SK-N-SH (cell line): ENCODE data around the gene PDE4D. TPM values are rescaled to one million over a fixed set of nuclear protein-coding genes. Genes with fewer than 3 reads are reported as not detected.

Experiments used
- CTCF ChIA-PET: fragments of 300-600, 350-600 bp; formaldehyde crosslinking; extraction: SDS; loops from one replicate; lab custom pipeline; 2021; lab: Yijun Ruan, JAX
- POLR2A ChIA-PET: fragments of 350-600 bp; sonication (Branson Sonifier 250); formaldehyde crosslinking; extraction: SDS; loops from one replicate; lab custom pipeline; 2020; ENCODE audit warnings: antibody characterized with exemption, inconsistent platforms; lab: Yijun Ruan, JAX
- DNase-seq: peaks from one replicate; pipeline ENCODE4 v3.0.0; 2012
- H2AFZ ChIP-seq: fragments of 200-600 bp; sonication (generic); 2 replicates; pipeline ENCODE4 v1.8.1; 2016; ENCODE audit warnings: antibody characterized with exemption, mild to moderate bottlenecking, low read depth
- H3F3A ChIP-seq: fragments of 200-600 bp; sonication (generic); replicated peaks from 2 replicates; pipeline ENCODE3; 2016; ENCODE audit warnings: antibody characterized with exemption, mild to moderate bottlenecking; ENCODE audit not compliant: insufficient read depth
- H3K27ac ChIP-seq, 2 experiments: fragments of 200-500 bp in 1 of 2; fragments of 200-600 bp in 1 of 2; sonication (Bioruptor generic) in 1 of 2; sonication (generic), shearing (Covaris generic) in 1 of 2; 2 replicates each; pipeline versions ENCODE4 v1.5.1 to v1.6.1; 2014 to 2016; ENCODE audit warnings: low read depth in 2 of 2, inconsistent platforms in 1 of 2, low read length in 1 of 2, mild to moderate bottlenecking in 1 of 2, mixed read lengths in 1 of 2
- H3K27me3 ChIP-seq: fragments of 200-600 bp; sonication (generic), shearing (Covaris generic); 2 replicates; pipeline ENCODE4 v1.6.1; 2016; ENCODE audit warnings: mixed run types; ENCODE audit not compliant: insufficient read depth
- H3K36me3 ChIP-seq, 2 experiments: fragments of 200-500 bp in 1 of 2; fragments of 200-600 bp in 1 of 2; sonication (Bioruptor generic) in 1 of 2; sonication (generic) in 1 of 2; replicated peaks in 1 of 2; 2 replicates each; pipeline versions ENCODE3 to v1.5.1; 2014 to 2016; ENCODE audit warnings: low read length in 1 of 2, mild to moderate bottlenecking in 1 of 2; ENCODE audit not compliant: insufficient read depth in 2 of 2, control insufficient read depth in 1 of 2
- H3K4me1 ChIP-seq, 2 experiments: fragments of 200-500 bp in 1 of 2; fragments of 200-600 bp in 1 of 2; sonication (Bioruptor generic) in 1 of 2; sonication (generic), shearing (Covaris generic) in 1 of 2; 2 replicates each; pipeline versions ENCODE4 v1.5.1 to v1.6.1; 2014 to 2016; ENCODE audit warnings: low read depth in 1 of 2, low read length in 1 of 2, mixed run types in 1 of 2; ENCODE audit not compliant: insufficient read depth in 2 of 2, control insufficient read depth in 1 of 2
- H3K4me2 ChIP-seq: fragments of 200-600 bp; sonication (generic), shearing (Covaris generic); 2 replicates; pipeline ENCODE4 v1.6.1; 2017; ENCODE audit warnings: mixed run types
- H3K4me3 ChIP-seq, 2 experiments: fragments of 200-500 bp in 1 of 2; fragments of 200-600 bp in 1 of 2; sonication (Bioruptor generic) in 1 of 2; sonication (generic), shearing (Covaris generic) in 1 of 2; 2 replicates each; pipeline versions ENCODE4 v1.5.1 to v1.8.1; 2014 to 2016; ENCODE audit warnings: low read depth in 2 of 2, inconsistent platforms in 1 of 2, low read length in 1 of 2, mild to moderate bottlenecking in 1 of 2, mixed read lengths in 1 of 2, moderate library complexity in 1 of 2
- H3K79me2 ChIP-seq: fragments of 200-600 bp; sonication (generic); 2 replicates; pipeline ENCODE4 v1.8.1; 2017; ENCODE audit warnings: mild to moderate bottlenecking; ENCODE audit not compliant: insufficient read depth
- H3K9ac ChIP-seq: fragments of 200-600 bp; sonication (generic); 2 replicates; pipeline ENCODE4 v1.6.1; 2017; ENCODE audit warnings: mixed run types
- H3K9me2 ChIP-seq: fragments of 200-600 bp; sonication (generic); 2 replicates; pipeline ENCODE4 v1.6.1; 2017; ENCODE audit warnings: mixed run types
- H3K9me3 ChIP-seq: fragments of 200-600 bp; sonication (generic); 2 replicates; pipeline ENCODE4 v1.6.1; 2017; ENCODE audit warnings: mixed run types, mild to moderate bottlenecking, moderate library complexity
- H4K20me1 ChIP-seq: fragments of 200-600 bp; sonication (generic); 2 replicates; pipeline ENCODE4 v1.6.1; 2017; ENCODE audit warnings: mild to moderate bottlenecking, mixed run types; ENCODE audit not compliant: insufficient read depth
- CHD2 ChIP-seq: fragments of 150-350 bp; IDR thresholded peaks from 2 replicates; pipeline ENCODE4 v1.6.1; 2018; ENCODE audit warnings: low read length; ENCODE audit not compliant: partially characterized antibody
- FOXJ3 ChIP-seq: sonication (generic); formaldehyde crosslinking; IDR thresholded peaks from 2 replicates; pipeline ENCODE4 v1.5.1; 2020; ENCODE audit warnings: mild to moderate bottlenecking, missing genetic modification reagents
- GATA2 ChIP-seq: sonication (generic); formaldehyde crosslinking; IDR thresholded peaks from 2 replicates; pipeline ENCODE4 v1.5.0; 2020; ENCODE audit warnings: mild to moderate bottlenecking, missing genetic modification reagents
- IRF3 ChIP-seq: fragments of 150-350 bp; IDR thresholded peaks from 2 replicates; pipeline ENCODE4 v1.6.1; 2016; ENCODE audit warnings: mild to moderate bottlenecking, low read depth, low read length
- PBX3 ChIP-seq: IDR thresholded peaks from 2 replicates; pipeline ENCODE4; 2012
- RCOR1 ChIP-seq: fragments of 150-350 bp; IDR thresholded peaks from 2 replicates; pipeline ENCODE4 v1.6.1; 2017; ENCODE audit warnings: antibody characterized with exemption, low read length
- REST ChIP-seq: IDR thresholded peaks from 2 replicates; pipeline ENCODE4 v1.6.1; 2012; ENCODE audit warnings: mild to moderate bottlenecking, low read depth, low read length, moderate library complexity
- RFX5 ChIP-seq: IDR thresholded peaks from 2 replicates; pipeline ENCODE4 v1.6.1; 2012; ENCODE audit warnings: mild to moderate bottlenecking, improper control_type of control experiment, low read length
- SIN3A ChIP-seq: IDR thresholded peaks from 2 replicates; pipeline ENCODE4 v1.6.1; 2012; ENCODE audit warnings: low read depth, mild to moderate bottlenecking, low read length, moderate library complexity, borderline replicate concordance
- TCF12 ChIP-seq: IDR thresholded peaks from 2 replicates; pipeline ENCODE4 v1.4.0; 2012
- TEAD4 ChIP-seq: IDR thresholded peaks from 2 replicates; pipeline ENCODE4 v1.4.0; 2012; ENCODE audit warnings: mild to moderate bottlenecking, borderline replicate concordance; ENCODE audit not compliant: insufficient read depth
- WGBS: methylation state at CpG from one replicate; pipeline ENCODE4 v1.1.6; 2017; ENCODE audit warnings: low lambda C conversion rate; 5-methylcytosine and 5-hydroxymethylcytosine counted together
- polyA plus RNA-seq, 3 experiments: library from polyadenylated mRNA; depleted of rRNA; stranded (reverse); fragments of >200 nt; gene quantifications; 2 replicates each; pipeline ENCODE4 v1.2.3, GENCODE V29; 2012

The PDE4D gene
- polyA plus RNA-seq, 1 of the 3 experiments (the other 2 are of a cell fraction): 2.4 TPM

DNA sequence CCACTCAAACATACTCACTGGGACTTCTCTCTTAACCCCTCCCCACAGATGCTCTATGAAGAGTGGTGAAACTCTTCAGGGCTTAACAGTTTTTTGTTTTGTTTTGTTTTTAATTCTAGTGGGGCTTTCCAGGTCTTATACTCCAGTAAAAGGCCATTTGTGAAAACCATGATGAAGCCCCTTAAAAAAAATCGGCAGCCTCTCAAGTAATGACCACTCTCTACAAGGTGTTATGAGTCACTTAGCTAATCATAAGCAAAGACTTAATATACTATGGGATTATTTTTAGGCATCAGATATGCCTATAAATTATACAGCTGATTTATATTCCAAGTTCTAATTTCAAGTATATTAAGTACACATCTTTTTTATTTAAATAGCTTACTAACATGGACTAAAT is 702.8 kb downstream of the PDE4D start:
- Histone ChIP-seq H3K4me3 (no peak overlapping the region), H3K27me3 (no peaks in the 10 kb centered on the region), H3K9me3 (no peaks in the 10 kb centered on the region), H3K27ac (no peak overlapping the region), H3K79me2 (no peaks in the 10 kb centered on the region), H3K9ac (no peak overlapping the region), H3F3A (peaks cover 4% of the 10 kb centered on the region), H4K20me1 (no peaks in the 10 kb centered on the region), H3K9me2 (no peaks in the 10 kb centered on the region), H3K36me3 (no peaks in the 10 kb centered on the region), H2AFZ (no peak overlapping the region), H3K4me1 (peaks cover 0 to 4% of the 10 kb centered on the region in 2 experiments; a peak in 2 of 4 replicates), H3K4me2 (no peak overlapping the region)
- WGBS: 73% methylated on average over 1 of the region's 1 CpG
- POLR2A ChIA-PET: no interaction called here
- TF ChIP-seq CHD2 (no peak), RFX5 (no peak), PBX3 (no peak), IRF3 (no peak), RCOR1 (no peak), TEAD4 (no peak), FOXJ3 (CRISPR knock-in tag) (no peak), TCF12 (no peak), GATA2 (CRISPR knock-in tag) (no peak), SIN3A (no peak), REST (no peak)
- DNase-seq: no peak
- CTCF ChIA-PET: interaction anchor here (1.0 to 10.0 kb wide), 10 partner anchors 16 to 609 kb away, joined by 3 to 137 read pairs (median 4); no protein-coding TSS in a partner anchor
